Testis (tissue), 2 donors: ENCODE results near the gene PPP6R2.

ENCODE experiments used
- POLR2A ChIP-seq: fragments of 450-650 bp; IDR thresholded peaks from one replicate; pipeline ENCODE4 v1.6.1; 2017; ENCODE audit warnings: antibody characterized with exemption, mild to moderate bottlenecking, moderate library complexity
- TF ChIP-seq, protein P1 (sequence below), 3 experiments: fragments of 450-650 bp in 2 of 3; fragments of 200-600 bp in 1 of 3; sonication (generic) in 1 of 3; IDR thresholded peaks; one replicate each; pipeline ENCODE4 v1.5.1; 2016 to 2019; ENCODE audit warnings: antibody characterized with exemption in 3 of 3, mild to moderate bottlenecking in 2 of 3, moderate library complexity in 1 of 3

DNA sequence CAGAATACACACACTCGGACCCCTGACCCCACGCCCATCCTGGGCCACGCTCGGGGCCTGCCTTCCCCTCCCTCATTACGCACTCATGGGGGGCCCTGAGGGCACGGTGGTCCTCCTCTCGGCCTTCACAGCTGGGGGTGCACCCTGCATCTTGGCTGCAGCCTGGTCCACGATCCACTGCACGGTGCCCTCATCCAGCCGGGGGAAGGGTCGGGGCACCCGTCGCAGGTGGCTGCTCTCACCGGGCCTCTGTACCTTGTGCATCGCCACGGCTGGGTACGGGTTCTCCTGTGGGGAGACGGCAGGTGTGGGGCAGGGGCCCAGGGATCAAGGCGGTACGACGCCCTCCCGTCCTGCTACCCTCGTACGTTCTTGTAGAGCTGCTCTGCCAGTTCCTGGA is 121.3 kb downstream of the PPP6R2 start:
- no peak for TF ChIP-seq POLR2A
- TF ChIP-seq, protein P1, sequence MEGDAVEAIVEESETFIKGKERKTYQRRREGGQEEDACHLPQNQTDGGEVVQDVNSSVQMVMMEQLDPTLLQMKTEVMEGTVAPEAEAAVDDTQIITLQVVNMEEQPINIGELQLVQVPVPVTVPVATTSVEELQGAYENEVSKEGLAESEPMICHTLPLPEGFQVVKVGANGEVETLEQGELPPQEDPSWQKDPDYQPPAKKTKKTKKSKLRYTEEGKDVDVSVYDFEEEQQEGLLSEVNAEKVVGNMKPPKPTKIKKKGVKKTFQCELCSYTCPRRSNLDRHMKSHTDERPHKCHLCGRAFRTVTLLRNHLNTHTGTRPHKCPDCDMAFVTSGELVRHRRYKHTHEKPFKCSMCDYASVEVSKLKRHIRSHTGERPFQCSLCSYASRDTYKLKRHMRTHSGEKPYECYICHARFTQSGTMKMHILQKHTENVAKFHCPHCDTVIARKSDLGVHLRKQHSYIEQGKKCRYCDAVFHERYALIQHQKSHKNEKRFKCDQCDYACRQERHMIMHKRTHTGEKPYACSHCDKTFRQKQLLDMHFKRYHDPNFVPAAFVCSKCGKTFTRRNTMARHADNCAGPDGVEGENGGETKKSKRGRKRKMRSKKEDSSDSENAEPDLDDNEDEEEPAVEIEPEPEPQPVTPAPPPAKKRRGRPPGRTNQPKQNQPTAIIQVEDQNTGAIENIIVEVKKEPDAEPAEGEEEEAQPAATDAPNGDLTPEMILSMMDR (IDR thresholded peaks at IDR 0.05) = no peak
